Stimulated activated CD8-positive, alpha-beta memory T cell treated with anti-CD3 and anti-CD28 coated beads, Interleukin-7, amount 100 ng/mL, for 4 hours (primary cell): ENCODE data around the gene HPSE2.
"Not testable (repeated sequence)": the region's sequence is repeated elsewhere in the genome, so short reads cannot be mapped to it uniquely, and the experiment has no call there.

ENCODE experiments used
- DNase-seq, 2 donors: peaks; one replicate each; pipeline ENCODE4 v3.0.0-alpha.2; 2020; ENCODE audit warnings: low read depth in 2 of 2

The HPSE2 gene

DNA sequence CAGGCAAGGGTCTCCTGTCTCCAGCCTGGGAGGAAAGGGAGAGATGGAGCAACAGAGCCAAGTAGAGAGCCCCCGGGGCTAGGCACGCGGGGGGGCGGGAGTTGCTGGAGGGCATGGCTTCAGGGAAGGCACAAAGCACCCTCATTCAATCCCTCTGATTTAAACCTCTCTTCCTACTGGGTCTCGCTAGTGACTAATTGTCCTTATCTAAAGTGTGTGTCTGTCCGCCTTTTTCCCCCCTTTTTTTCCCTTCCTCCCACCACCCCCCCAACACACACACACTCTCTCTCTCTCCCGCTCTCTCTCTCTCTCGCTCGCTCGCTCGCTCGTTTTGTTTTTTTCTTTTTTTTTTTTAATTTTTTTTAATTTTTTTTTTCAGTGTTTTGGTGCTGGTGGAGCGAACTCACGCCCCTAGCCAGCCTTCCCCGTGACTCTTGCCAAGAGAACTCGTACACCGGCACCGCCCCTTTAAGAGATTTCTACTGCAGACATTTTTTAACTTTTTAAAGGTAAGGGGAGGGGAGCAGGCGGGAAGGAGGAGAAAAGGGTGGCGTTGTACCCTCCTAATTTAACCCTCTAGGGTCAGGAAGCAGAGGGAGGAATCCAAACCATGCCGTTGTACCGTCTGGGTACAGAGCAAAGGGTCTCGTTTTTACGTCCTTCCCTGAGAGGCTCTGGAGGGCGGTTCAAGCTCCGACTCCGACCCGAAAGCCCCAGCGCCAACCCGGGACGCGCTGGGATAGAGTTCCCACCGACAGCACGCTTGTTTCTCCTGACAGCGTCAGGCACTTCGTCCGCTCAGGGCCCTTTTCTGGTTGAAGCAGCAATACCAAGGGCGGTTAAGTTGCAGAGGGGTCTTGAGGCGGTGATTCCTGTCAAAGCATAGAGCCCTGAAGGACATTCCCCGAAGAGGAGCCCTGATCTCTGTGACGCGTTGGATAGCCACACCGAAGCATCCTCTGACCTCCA lies at the start of gene HPSE2:
HPSE2 (minus strand) TSS at position 195 of the 969 bp plus-strand sequence.
- no peak for DNase-seq

DNA sequence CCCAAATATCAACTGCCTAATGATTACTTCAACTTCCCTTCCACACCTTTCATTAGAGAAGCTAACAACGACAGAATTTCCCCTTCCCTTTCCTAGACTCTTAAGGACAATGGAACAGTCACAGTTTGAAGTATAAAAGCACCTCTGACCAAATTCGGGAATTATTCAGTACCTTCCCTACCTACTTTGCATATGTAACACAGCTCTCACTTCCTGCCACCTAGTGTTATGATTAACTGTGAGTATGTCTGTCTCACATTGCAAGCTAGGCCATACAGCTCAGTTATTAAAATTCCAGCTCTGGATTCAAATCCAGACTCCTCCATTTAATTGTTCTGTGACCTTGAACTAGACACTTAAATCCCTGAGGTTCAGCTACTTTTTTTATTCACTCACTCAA lies 44.8 kb upstream of the HPSE2 start:
- no peak for DNase-seq

DNA sequence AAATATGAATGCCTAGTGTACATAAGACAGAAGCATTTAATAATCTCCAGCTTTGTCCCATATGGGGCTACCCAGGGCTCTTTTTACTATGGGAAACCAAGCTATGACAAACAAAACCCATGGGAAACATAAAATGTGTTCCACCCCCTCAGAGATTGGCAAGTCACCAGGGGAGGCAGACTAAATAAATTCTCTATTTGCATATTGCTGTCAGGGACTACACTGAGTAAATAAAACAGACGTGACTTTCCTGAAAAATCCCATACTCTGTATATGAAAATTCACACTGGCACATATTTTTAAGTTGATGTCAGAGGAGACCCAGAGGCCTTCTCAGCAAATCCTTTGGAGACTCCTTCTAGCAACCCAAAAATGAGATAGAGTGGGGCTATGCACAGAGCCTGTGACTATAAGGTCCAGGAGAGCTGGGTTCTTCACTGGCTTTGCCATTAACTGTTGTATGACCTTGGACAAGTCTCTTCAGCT lies 44.0 kb upstream of the HPSE2 start:
- no peak for DNase-seq

- DNase-seq, result no peak
Measured at GRCh38 chr10:99276848-99277486, 41.3 kb upstream of the HPSE2 start.

GRCh38 chr10:99266383-99266782 lies 30.7 kb upstream of the HPSE2 start:
- DNase-seq, result no peak

- no peak for DNase-seq
Measured at GRCh38 chr10:99248824-99249223, 13.2 kb upstream of the HPSE2 start.

DNA sequence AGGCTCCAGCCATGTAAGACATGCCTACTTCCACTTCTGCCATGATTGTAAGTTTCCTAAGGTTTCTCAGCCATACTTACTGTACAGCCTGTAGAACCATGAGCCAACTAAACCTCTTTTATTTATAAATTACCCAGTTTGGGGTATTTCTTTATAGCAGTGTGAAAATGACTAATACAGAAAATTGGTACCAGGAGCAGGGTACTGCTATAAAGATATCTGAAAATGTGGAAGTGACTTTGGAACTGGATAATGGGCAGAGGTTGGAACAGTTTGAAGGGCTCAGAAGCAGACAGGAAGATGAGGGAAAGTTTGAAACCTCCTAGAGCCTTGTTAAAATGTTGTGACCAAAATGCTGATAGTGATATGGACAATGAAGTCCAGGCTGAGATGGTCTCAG lies 12.2 kb upstream of the HPSE2 start:
- not testable (repeated sequence) for DNase-seq

DNA sequence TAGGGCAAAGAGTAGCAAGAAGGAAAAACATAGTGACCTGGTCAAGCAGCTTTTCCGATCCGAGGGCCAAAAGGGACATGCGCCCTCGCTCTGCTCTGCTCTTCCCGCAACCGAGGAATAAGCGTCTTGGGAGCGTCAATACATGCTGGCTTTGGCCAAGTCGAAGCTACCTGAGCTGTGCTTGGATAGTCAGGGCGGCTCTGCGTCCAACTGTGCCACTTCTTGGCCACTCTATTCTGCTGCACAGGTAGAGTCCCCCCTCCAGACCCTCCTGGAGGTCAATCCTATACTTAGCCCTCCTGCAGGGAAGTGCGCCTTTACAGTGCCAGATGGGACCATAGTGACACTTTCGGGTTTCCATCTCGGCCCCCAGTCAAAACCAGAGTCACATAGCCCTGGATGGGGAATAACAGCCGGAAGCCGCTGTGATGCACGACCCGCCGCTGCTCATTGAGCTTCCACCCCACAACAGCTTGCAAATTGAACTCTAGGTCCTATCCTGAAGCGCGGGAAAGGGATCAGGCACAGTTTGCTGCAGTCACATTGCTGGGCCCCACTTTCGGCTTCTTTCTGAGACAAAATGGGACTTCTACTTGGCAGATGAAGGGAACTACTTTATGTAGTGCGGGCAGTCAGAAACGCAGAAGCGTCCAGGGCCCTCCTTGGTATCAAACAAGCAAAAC lies 1.1 kb upstream of the HPSE2 start:
- DNase-seq, result no peak

DNA sequence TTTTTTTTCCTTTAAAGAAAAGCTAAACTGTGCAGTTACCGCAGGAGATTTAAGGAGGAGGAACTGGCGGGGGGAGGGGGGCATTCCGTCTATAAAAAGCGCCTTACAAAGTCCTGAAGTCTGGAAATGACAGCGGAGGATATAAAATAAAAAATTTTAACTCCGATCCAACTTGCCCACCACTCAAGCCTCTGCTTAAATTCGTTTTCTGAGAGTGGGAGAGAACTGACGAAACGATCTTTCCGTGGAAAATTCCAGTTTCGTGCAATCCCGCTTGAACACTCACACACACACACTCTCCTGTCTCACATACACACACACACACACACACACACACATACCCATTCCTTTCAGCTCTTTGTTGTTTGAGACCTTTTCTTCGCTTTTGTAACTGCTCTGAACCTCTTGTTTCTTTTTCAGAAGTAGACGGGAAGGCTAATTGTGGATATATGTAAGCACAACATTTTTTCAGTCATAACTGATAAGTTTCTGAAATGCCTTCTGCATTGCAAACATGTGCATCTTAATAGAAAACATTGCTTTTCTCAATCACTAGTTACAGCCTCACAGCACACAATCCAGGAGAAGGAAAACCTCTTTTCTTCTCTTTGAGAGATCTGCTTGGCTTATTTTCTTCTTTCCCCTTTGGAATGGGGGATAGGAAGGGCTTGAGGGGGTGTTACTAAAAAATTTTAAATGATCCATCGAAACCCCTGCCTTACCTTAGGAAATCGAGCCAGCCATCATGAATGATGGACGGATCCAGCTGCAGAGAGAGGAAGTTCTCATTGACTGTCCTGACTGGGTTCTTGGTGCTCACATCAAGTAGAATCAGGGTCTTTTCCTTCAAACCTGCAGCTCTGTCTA lies 628 bp downstream of the HPSE2 start:
- DNase-seq, result no peak

DNA sequence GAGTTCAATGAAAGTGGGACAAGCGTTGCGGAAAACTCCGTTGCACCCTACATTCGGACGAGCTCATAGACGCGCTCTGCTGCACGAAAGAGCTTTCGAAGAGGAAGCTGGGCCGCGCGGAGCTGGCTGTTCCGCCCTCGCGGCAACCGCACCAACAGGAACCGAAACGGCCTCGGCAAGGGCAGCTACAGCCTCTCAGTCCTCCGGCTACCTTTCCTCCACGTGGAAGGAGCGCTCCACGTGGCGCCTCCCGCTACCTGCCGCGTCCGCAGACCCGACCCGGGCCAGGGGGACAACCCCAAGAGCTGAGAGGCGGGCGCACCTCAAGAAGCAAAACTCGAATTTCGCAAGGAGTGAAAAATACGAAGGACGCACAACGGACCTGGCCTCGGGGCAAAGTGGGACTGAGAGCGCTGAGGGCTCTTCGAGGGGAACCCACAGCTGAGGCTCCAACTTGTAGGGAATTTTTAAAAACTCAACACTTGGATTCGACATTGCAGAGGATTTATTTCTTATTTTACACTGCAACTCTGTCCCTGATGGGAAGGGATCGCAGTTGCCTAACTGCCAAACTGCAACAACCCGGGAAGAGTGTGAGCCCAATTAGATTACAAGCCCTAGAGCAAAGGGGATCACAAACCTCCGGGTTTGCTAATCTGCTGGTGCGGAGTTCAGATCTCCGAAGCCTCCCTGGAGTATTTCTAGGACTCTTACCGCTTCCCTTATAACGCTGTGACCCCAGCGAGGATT lies 1.4 kb downstream of the HPSE2 start:
- peak in 1 of 2 donors; percentile 11 for DNase-seq

DNA sequence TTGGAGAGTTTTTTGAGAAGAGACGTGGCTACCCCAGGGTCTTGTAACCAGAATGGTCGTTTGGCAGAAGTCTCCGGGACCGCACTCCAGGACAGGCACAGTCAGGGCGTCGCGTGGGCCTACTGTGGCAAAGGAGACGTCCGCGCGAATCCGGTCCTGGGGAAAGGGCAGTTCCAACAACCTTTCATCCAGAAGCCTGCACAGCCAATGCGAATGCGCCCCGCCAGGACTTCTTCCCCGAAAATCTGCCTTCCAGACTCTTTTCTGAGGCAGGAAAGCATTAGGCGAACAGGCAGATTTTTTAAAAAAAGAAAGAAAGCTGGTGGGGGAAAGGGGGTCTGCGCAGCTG lies 2.0 kb downstream of the HPSE2 start:
- no peak for DNase-seq

GRCh38 chr10:99233000-99233688 lies 2.5 kb downstream of the HPSE2 start:
- no peak for DNase-seq

- DNase-seq, result no peak
Measured at GRCh38 chr10:99232360-99232999, 3.2 kb downstream of the HPSE2 start.

GRCh38 chr10:99224766-99225165 lies 10.9 kb downstream of the HPSE2 start:
- no peak for DNase-seq

GRCh38 chr10:99207340-99207739 lies 28.3 kb downstream of the HPSE2 start:
- no peak for DNase-seq

GRCh38 chr10:99203310-99203709 lies 32.3 kb downstream of the HPSE2 start:
- DNase-seq, result no peak

GRCh38 chr10:99172950-99173349 lies 62.7 kb downstream of the HPSE2 start:
- no peak for DNase-seq

GRCh38 chr10:99172128-99172738 lies 63.4 kb downstream of the HPSE2 start:
- DNase-seq, result no peak

GRCh38 chr10:99170116-99170675 lies 65.5 kb downstream of the HPSE2 start:
- no peak for DNase-seq
